HG03097 (cell line): Measurements from ENCODE around the gene MT1G.
"Not testable (repeated sequence)": the region's sequence is repeated elsewhere in the genome, so short reads cannot be mapped to it uniquely, and the experiment has no call there.

Experiments used
- ATAC-seq: cut with Tn5 transposase; IDR thresholded peaks from one replicate; pipeline ENCODE4 v1.9.1; 2021; ENCODE audit not compliant: unreplicated experiment, low FRiP score

The MT1G gene

GRCh38 chr16:56686758-56687157 is 18.9 kb upstream of the MT1G start:
- no peak for ATAC-seq

GRCh38 chr16:56684926-56685590 is 17.2 kb upstream of the MT1G start:
- ATAC-seq: no peak

GRCh38 chr16:56684256-56684925 is 16.5 kb upstream of the MT1G start:
- no peak for ATAC-seq

- ATAC-seq: no peak
Measured at GRCh38 chr16:56683424-56684172, 15.7 kb upstream of the MT1G start.

GRCh38 chr16:56682703-56683397 is 15.0 kb upstream of the MT1G start:
- no peak for ATAC-seq

GRCh38 chr16:56681939-56682702 is 14.3 kb upstream of the MT1G start, which contains the start of gene MT1X:
Gene MT1X, plus strand, starts transcription at chr16:56682470. Its CDS starts 71 bp downstream, at chr16:56682541.
- ATAC-seq: peak; percentile 97

- ATAC-seq: no peak
Measured at GRCh38 chr16:56679818-56680217, 12.0 kb upstream of the MT1G start.

- no peak for ATAC-seq
Measured at GRCh38 chr16:56679078-56679730, 11.3 kb upstream of the MT1G start.

GRCh38 chr16:56677474-56677873 is 9.6 kb upstream of the MT1G start:
- ATAC-seq: no peak

- no peak for ATAC-seq
Measured at GRCh38 chr16:56675685-56676210, 7.9 kb upstream of the MT1G start.

- not testable (repeated sequence) for ATAC-seq
Measured at GRCh38 chr16:56674570-56674969, 6.7 kb upstream of the MT1G start.

- ATAC-seq: no peak
Measured at GRCh38 chr16:56673921-56674320, 6.1 kb upstream of the MT1G start.

- ATAC-seq: no peak
Measured at GRCh38 chr16:56672761-56673536, 5.1 kb upstream of the MT1G start.

GRCh38 chr16:56672171-56672570 is 4.3 kb upstream of the MT1G start:
- not testable (repeated sequence) for ATAC-seq

GRCh38 chr16:56671691-56672090 is 3.8 kb upstream of the MT1G start:
- ATAC-seq: not testable (repeated sequence)

- no peak for ATAC-seq
Measured at GRCh38 chr16:56670620-56670934, 2.7 kb upstream of the MT1G start.

GRCh38 chr16:56669840-56670619 is 2.2 kb upstream of the MT1G start:
- no peak for ATAC-seq
